Karpas-422 (cell line): ENCODE measurements around the gene VAMP1. TPM values are rescaled to one million over a fixed set of nuclear protein-coding genes. Genes with fewer than 3 reads are reported as not detected.

Experiments
- DNase-seq: peaks from one replicate; pipeline ENCODE4 v3.0.0-alpha.2; 2015
- H2AFZ ChIP-seq: fragments of 200-600 bp; sonication (generic); 2 replicates; pipeline ENCODE4 v1.6.1; 2014; ENCODE audit warnings: antibody characterized with exemption, low read length, mixed read lengths
- H3K27ac ChIP-seq: fragments of 200-600 bp; sonication (generic); 2 replicates; pipeline ENCODE4 v1.5.1; 2014; ENCODE audit warnings: mild to moderate bottlenecking, low read length, moderate library complexity
- H3K27me3 ChIP-seq: fragments of 200-600 bp; sonication (generic); 2 replicates; pipeline ENCODE4 v1.6.1; 2014; ENCODE audit warnings: low read length, mixed read lengths
- H3K36me3 ChIP-seq: fragments of 200-600 bp; sonication (generic); 2 replicates; pipeline ENCODE4 v1.6.1; 2014; ENCODE audit warnings: low read length, mixed read lengths; ENCODE audit not compliant: insufficient read depth
- H3K4me1 ChIP-seq: fragments of 200-600 bp; sonication (generic); 2 replicates; pipeline ENCODE4 v1.6.1; 2014; ENCODE audit warnings: mild to moderate bottlenecking, low read length, mixed read lengths
- H3K4me2 ChIP-seq: fragments of 200-600 bp; sonication (generic); 2 replicates; pipeline ENCODE4 v1.6.1; 2014; ENCODE audit warnings: low read length, low read depth, mild to moderate bottlenecking; ENCODE audit not compliant: poor library complexity, severe bottlenecking
- H3K4me3 ChIP-seq: fragments of 200-600 bp; sonication (generic); 2 replicates; pipeline ENCODE4 v1.5.1; 2014; ENCODE audit warnings: mild to moderate bottlenecking, antibody characterized with exemption, low read length, mixed read lengths
- H3K79me2 ChIP-seq: fragments of 200-600 bp; sonication (generic); 2 replicates; pipeline ENCODE4 v1.6.1; 2014; ENCODE audit warnings: mild to moderate bottlenecking, low read length, mixed read lengths
- H3K9ac ChIP-seq: fragments of 200-600 bp; sonication (generic); 2 replicates; pipeline ENCODE4 v1.6.0; 2014; ENCODE audit warnings: low read length
- H3K9me2 ChIP-seq: fragments of 200-600 bp; sonication (generic), shearing (Covaris generic); replicated peaks from 2 replicates; pipeline ENCODE4 v1.6.0; 2014; ENCODE audit warnings: mild to moderate bottlenecking, low read length, moderate library complexity; ENCODE audit not compliant: insufficient read depth
- H3K9me3 ChIP-seq: fragments of 300-700, 200-600 bp; sonication (generic); 2 replicates; pipeline ENCODE4 v1.6.1; 2014; ENCODE audit warnings: low read length, mixed read lengths
- H4K20me1 ChIP-seq: fragments of 200-600 bp; sonication (generic); 2 replicates; pipeline ENCODE4 v1.6.1; 2014; ENCODE audit warnings: mild to moderate bottlenecking, antibody characterized with exemption, low read length, low read depth; ENCODE audit not compliant: insufficient read depth
- total RNA-seq: library from RNA; depleted of rRNA; stranded (reverse); fragments of >200 nt; shearing (Covaris generic); gene quantifications from 2 replicates; pipeline ENCODE4 v1.2.3, GENCODE V29; 2014; ENCODE audit warnings: low replicate concordance

The VAMP1 gene
- total RNA-seq, 1 experiment from 2014 or later = 555 TPM

DNA sequence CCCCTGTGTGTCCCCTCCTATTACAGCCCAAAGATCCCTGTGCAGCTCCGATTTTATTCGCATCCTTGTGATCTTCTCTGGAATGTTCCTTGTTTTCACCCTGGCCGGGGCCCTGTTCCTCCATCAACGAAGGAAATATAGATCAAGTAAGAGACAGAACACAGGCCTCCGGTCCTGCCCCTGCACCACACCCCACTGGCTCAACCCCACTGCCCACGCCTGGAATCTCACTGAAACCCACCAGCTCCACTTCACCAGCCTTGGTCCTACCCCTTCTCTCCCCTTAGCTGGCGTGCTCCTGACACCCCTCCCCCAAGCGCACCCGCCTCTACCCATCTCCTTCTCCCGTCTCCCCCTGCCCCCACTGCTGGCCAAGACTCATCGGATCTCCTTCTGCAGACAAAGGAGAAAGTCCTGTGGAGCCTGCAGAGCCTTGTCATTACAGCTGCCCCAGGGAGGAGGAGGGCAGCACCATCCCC is 19.6 kb downstream of the VAMP1 start:
- peak overlapping the region; percentile 96 for H3K4me2 ChIP-seq
- H3K27me3 ChIP-seq = no peaks in the 10 kb centered on the region
- H3K9me3 ChIP-seq = no peaks in the 10 kb centered on the region
- H3K27ac ChIP-seq = peak overlapping the region; percentile 100
- H3K36me3 ChIP-seq = peaks cover 6% of the 10 kb centered on the region; the same call in 1 of the 2 replicates
- no peaks in the 10 kb centered on the region for H4K20me1 ChIP-seq
- no peaks in the 10 kb centered on the region for H3K9me2 ChIP-seq
- H3K4me3 ChIP-seq = peak overlapping the region; percentile 68
- H2AFZ ChIP-seq = no peak overlapping the region
- peaks cover 5% of the 10 kb centered on the region for H3K79me2 ChIP-seq
- peak; percentile 70 for DNase-seq
- H3K4me1 ChIP-seq = peaks cover 62% of the 10 kb centered on the region
- peak overlapping the region; percentile 95 for H3K9ac ChIP-seq

DNA sequence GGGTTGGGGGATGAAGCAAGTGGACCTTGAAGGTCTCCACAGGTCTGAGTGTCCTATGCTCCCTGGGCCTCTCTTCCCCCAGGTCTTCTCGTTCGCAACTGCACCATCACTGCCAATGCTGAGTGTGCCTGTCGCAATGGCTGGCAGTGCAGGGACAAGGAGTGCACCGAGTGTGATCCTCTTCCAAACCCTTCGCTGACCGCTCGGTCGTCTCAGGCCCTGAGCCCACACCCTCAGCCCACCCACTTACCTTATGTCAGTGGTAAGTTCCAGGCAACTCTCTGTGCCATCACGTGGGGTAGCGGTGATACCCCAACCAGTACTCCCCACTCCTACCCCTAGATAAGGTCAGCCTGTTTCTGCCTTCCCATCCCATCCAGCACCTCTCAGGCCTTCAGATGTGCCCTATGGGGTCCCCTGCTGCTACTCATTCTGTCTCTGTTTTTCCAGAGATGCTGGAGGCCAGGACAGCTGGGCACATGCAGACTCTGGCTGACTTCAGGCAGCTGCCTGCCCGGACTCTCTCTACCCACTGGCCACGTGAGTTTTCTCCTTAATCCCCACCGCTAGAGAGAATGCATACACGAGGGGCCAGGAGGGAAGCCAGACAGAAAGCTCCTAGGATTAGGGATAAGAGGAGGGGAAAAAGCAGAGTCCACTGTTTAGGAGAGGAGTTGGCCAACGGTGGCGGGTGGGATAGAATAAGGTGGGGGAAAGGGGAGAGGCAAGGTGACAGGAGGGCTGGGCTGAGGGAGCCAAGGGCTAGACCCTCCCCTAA is 20.2 kb downstream of the VAMP1 start:
- H3K4me1 ChIP-seq = peaks cover 68% of the 10 kb centered on the region
- H3K4me2 ChIP-seq = peak overlapping the region; percentile 96
- no peaks in the 10 kb centered on the region for H4K20me1 ChIP-seq
- H2AFZ ChIP-seq = no peak overlapping the region
- H3K27ac ChIP-seq = peak overlapping the region; percentile 100
- peak; percentile 46 for DNase-seq
- H3K79me2 ChIP-seq = peaks cover 9% of the 10 kb centered on the region
- no peaks in the 10 kb centered on the region for H3K9me3 ChIP-seq
- peaks cover 6% of the 10 kb centered on the region; the same call in 1 of the 2 replicates for H3K36me3 ChIP-seq
- H3K9ac ChIP-seq = peak overlapping the region; percentile 95
- no peaks in the 10 kb centered on the region for H3K27me3 ChIP-seq
- H3K9me2 ChIP-seq = no peaks in the 10 kb centered on the region
- peak overlapping the region; percentile 68 for H3K4me3 ChIP-seq

DNA sequence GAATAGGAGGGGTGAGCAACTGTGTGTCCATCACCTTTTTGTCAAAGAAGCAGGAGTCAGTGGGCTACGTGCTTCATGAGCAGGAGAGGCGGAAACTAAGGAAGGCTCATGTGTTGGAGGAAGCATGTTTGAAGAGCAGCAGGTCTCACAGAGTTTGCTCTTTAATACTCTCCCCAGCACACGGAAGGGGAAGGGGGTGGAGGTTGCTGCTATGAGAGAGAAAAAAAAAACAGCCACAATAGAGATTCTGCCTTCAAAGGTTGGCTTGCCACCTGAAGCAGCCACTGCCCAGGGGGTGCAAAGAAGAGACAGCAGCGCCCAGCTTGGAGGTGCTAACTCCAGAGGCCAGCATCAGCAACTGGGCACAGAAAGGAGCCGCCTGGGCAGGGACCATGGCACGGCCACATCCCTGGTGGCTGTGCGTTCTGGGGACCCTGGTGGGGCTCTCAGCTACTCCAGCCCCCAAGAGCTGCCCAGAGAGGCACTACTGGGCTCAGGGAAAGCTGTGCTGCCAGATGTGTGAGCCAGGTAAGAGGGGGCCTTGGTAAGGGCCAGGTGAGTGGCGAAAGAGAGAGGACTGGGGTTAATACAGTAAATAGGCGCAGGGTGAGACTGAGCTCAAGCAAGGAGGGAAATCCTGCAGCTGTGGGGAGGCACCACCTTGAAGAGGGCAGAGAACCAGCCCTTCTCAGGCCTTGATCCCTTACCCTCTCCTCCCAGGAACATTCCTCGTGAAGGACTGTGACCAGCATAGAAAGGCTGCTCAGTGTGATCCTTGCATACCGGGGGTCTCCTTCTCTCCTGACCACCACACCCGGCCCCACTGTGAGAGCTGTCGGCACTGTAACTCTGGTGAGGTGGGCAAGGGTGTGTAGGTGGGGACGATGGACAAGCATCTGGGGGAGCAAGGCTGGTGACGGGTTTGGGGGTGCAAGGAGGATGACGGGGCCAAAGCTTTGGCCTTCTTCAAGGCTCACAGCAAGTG is 25.5 kb downstream of the VAMP1 start, which contains the start of gene CD27:
CD27 (plus strand) TSS at position 252 of the 985 bp plus-strand sequence; CDS start at position 393, 141 bp downstream.
- peak within 1 kb of the TSS; percentile 100 for H3K27ac ChIP-seq
- no peaks in the 10 kb centered on the region for H3K9me2 ChIP-seq
- H3K4me1 ChIP-seq = peaks cover 74% of the 10 kb centered on the region
- peak; percentile 87 for DNase-seq
- no peaks in the 10 kb centered on the region for H3K27me3 ChIP-seq
- no peak within 1 kb of the TSS for H2AFZ ChIP-seq
- H3K79me2 ChIP-seq = peaks cover 15% of the 10 kb centered on the region
- H3K36me3 ChIP-seq = peaks cover 6% of the 10 kb centered on the region; the same call in 1 of the 2 replicates
- H4K20me1 ChIP-seq = no peaks in the 10 kb centered on the region
- H3K4me3 ChIP-seq = peak within 1 kb of the TSS; percentile 77
- peak within 1 kb of the TSS; percentile 88 for H3K4me2 ChIP-seq
- H3K9me3 ChIP-seq = no peaks in the 10 kb centered on the region
- H3K9ac ChIP-seq = peak within 1 kb of the TSS; percentile 100

DNA sequence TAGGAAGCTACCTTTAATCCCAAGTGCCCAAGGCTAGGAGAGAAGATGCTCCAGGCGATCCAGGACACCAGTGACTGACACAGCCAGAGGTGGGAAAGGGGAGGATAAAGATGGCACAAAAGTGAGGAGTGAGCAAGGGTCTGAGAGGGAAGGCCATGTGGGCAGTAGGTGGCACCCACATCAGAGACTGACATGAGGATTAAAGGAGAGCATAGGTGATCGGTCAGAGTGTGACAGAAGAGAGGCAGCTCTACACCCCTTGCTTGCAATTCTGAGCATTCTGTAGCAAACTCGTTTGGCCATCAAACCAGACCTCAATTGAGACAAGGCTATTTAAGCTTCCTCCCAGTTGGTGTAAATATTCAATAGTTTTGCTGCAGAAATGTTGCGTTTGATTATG is 26.4 kb downstream of the VAMP1 start:
- peak overlapping the region; percentile 88 for H3K4me2 ChIP-seq
- peaks cover 15% of the 10 kb centered on the region for H3K79me2 ChIP-seq
- H3K9ac ChIP-seq = peak overlapping the region; percentile 100
- DNase-seq = peak; percentile 86
- H3K4me1 ChIP-seq = peaks cover 76% of the 10 kb centered on the region
- H3K27me3 ChIP-seq = no peaks in the 10 kb centered on the region
- H3K9me3 ChIP-seq = no peaks in the 10 kb centered on the region
- no peaks in the 10 kb centered on the region for H4K20me1 ChIP-seq
- peak overlapping the region; percentile 77 for H3K4me3 ChIP-seq
- H3K27ac ChIP-seq = peak overlapping the region; percentile 100
- H3K36me3 ChIP-seq = peaks cover 6% of the 10 kb centered on the region; the same call in 1 of the 2 replicates
- H3K9me2 ChIP-seq = no peaks in the 10 kb centered on the region
- no peak overlapping the region for H2AFZ ChIP-seq

DNA sequence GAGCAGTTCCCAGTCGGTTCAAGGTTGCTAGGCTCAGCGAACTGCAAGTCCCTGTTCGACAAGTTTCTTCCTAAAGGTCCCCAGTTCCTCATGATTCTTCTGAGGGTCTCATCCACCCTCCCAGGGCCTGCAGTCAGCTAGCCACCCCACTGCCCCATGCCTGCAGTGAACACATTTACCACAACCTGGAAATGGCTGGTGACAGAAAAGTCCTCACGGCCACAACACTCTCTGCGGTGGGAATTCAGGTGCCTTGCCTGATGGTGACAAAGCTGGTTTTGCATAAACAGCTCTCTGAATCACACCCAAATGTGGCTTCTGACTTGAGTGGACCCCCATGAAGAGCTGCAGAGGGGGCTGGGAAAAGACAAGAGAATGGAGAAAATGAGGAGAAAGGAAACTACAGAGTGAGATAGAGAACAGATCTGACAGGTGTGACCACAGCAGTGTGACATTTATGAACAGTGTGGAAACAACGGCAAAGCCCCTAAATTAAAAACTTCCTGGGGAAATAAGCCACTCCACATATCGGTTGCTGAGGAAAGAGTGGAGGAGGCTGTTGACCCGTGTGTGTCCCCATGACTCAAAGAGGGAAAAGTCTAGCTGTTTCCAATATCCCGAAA is 27.0 kb downstream of the VAMP1 start:
- Histone ChIP-seq H3K9ac (peak overlapping the region; percentile 100), H3K9me2 (no peaks in the 10 kb centered on the region), H3K9me3 (no peaks in the 10 kb centered on the region), H4K20me1 (no peaks in the 10 kb centered on the region), H3K36me3 (peaks cover 6% of the 10 kb centered on the region; the same call in 1 of the 2 replicates), H2AFZ (no peak overlapping the region), H3K4me3 (peak overlapping the region; percentile 77), H3K79me2 (peaks cover 15% of the 10 kb centered on the region), H3K4me1 (peaks cover 82% of the 10 kb centered on the region), H3K27me3 (no peaks in the 10 kb centered on the region), H3K27ac (peak overlapping the region; percentile 100), H3K4me2 (peak overlapping the region; percentile 88)
- DNase-seq = peak; percentile 93

DNA sequence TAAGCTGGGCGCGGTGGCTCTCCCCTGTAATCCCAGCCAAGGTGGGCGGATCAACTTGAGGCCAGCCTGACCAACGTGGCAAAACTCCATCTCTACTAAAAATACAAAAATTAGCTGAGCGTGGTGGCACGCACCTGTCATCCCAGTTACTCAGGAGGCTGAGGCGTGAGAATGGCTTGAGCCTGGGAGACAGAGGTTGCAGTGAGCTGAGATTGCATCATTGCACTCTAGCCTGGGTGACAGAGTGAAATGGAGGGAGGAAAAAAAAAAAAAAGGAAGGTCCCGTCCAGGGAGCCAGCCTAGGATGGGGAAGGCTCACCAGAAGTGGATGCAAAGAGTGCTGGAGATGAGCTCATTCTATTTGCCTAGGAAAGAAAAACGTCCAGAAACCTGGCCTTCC is 27.6 kb downstream of the VAMP1 start:
- Histone ChIP-seq H4K20me1 (no peaks in the 10 kb centered on the region), H3K79me2 (peaks cover 11% of the 10 kb centered on the region), H3K27me3 (no peaks in the 10 kb centered on the region), H3K4me1 (peaks cover 82% of the 10 kb centered on the region), H2AFZ (no peak overlapping the region), H3K9ac (peak overlapping the region; percentile 100), H3K4me2 (peak overlapping the region; percentile 88), H3K9me2 (no peaks in the 10 kb centered on the region), H3K4me3 (peak overlapping the region; percentile 77), H3K9me3 (no peaks in the 10 kb centered on the region), H3K36me3 (peaks cover 2% of the 10 kb centered on the region; the same call in 1 of the 2 replicates), H3K27ac (peak overlapping the region; percentile 100)
- DNase-seq = no peak

DNA sequence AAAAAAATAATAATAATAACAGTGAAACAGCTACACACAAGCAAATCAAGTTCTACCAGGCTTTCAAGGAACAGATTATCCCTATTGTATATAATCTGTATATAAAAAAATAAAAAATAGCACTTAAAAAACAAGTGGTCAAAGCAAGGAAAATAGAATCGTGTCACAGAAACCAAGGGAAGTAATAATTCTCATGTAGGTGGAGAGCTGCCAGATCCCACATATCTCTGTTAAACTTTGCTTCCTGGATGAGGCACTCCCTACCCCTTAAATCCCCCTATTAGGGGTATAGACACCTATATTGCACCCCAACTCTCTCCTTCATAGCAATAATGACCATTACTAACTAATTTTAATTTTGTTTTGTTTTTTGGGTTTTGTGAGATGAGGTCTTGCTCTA is 30.1 kb downstream of the VAMP1 start:
- H3K36me3 ChIP-seq = no peaks in the 10 kb centered on the region
- H3K27ac ChIP-seq = peak overlapping the region; percentile 100
- no peaks in the 10 kb centered on the region for H4K20me1 ChIP-seq
- H3K9ac ChIP-seq = no peak overlapping the region
- H3K9me3 ChIP-seq = no peaks in the 10 kb centered on the region
- H3K4me3 ChIP-seq = no peak overlapping the region
- H3K79me2 ChIP-seq = peaks cover 7% of the 10 kb centered on the region; the same call in 1 of the 2 replicates
- no peaks in the 10 kb centered on the region for H3K27me3 ChIP-seq
- DNase-seq = no peak
- peaks cover 77% of the 10 kb centered on the region for H3K4me1 ChIP-seq
- H2AFZ ChIP-seq = no peak overlapping the region
- no peak overlapping the region for H3K4me2 ChIP-seq
- H3K9me2 ChIP-seq = no peaks in the 10 kb centered on the region
